Small intestine (tissue), 7 donors: ENCODE measurements around the gene LEKR1. TPM values are rescaled to one million over a fixed set of nuclear protein-coding genes. Genes with fewer than 3 reads are reported as not detected.

Experiments
- DNase-seq, 2 donors: peaks; one replicate each; pipeline versions ENCODE4 v3.0.0 to v3.0.0-alpha.2; 2013
- FAIRE-seq: peaks from 2 replicates; lab custom pipeline; 2012; peaks lifted over from hg19 to GRCh38; lab: Jason Lieb, UNC
- H3K27ac ChIP-seq, 3 donors: one replicate each; pipeline ENCODE4 v1.5.1; 2013; ENCODE audit warnings: low read length in 2 of 3, mild to moderate bottlenecking in 2 of 3, control low read depth in 1 of 3, inconsistent platforms in 1 of 3, low read depth in 1 of 3, moderate library complexity in 1 of 3
- H3K27me3 ChIP-seq, 3 donors: one replicate each; pipeline ENCODE4 v1.6.1; 2013; ENCODE audit warnings: low read length in 3 of 3, inconsistent platforms in 1 of 3; ENCODE audit not compliant: control insufficient read depth in 3 of 3, insufficient read depth in 3 of 3
- H3K36me3 ChIP-seq, 3 donors: one replicate each; pipeline ENCODE4 v1.6.1; 2013; ENCODE audit warnings: low read length in 3 of 3, inconsistent platforms in 1 of 3, low read depth in 1 of 3, mild to moderate bottlenecking in 1 of 3, moderate library complexity in 1 of 3; ENCODE audit not compliant: control insufficient read depth in 3 of 3, insufficient read depth in 2 of 3
- H3K4me1 ChIP-seq, 3 donors: one replicate each; pipeline ENCODE4 v1.6.1; 2013; ENCODE audit warnings: low read length in 2 of 3, inconsistent platforms in 1 of 3, low read depth in 1 of 3, mild to moderate bottlenecking in 1 of 3, moderate library complexity in 1 of 3; ENCODE audit not compliant: control insufficient read depth in 3 of 3, insufficient read depth in 2 of 3
- H3K4me3 ChIP-seq, 3 donors: one replicate each; pipeline ENCODE4 v1.5.1; 2013; ENCODE audit warnings: low read length in 3 of 3, control low read depth in 1 of 3, inconsistent platforms in 1 of 3, low read depth in 1 of 3, mild to moderate bottlenecking in 1 of 3, moderate library complexity in 1 of 3
- H3K9me3 ChIP-seq, 2 donors: one replicate each; pipeline ENCODE4 v1.6.1; 2013; ENCODE audit warnings: low read depth in 1 of 2, low read length in 1 of 2; ENCODE audit not compliant: control insufficient read depth in 2 of 2, insufficient read depth in 1 of 2
- WGBS, 3 donors: extraction: QIAGEN DNeasy Blood & Tissue Kit; methylation state at CpG; one replicate each; pipeline ENCODE4 v1.1.7; 2013; 5-methylcytosine and 5-hydroxymethylcytosine counted together
- polyA plus RNA-seq, 4 donors: library from polyadenylated mRNA; stranded (reverse) in 3 of 4; unstranded in 1 of 4; fragments of 200-250 nt in 3 of 4; fragments of 120-200 nt in 1 of 4; gene quantifications; one replicate each; pipeline versions ENCODE4 v1.2.1 to v1.2.3, GENCODE V29; 2013
- donor health status: healthy with polysubstance abuse.
- donor health status: control.
- donor health status: control.
- donor health status: Bipolar disorder and iron deficiency.
- donor health status: healthy.

The LEKR1 gene
- polyA plus RNA-seq, 4 donors = 0.63 to 2.5 TPM; not detected in 2

GRCh38 chr3:156997351-156997750 is 171.2 kb downstream of the LEKR1 start:
- FAIRE-seq (no peak), DNase-seq (no peak)
- H3K27me3 ChIP-seq = no peaks in the 10 kb centered on the region
- H3K4me1 ChIP-seq = peaks cover 0 to 5% (median 0%) of the 10 kb centered on the region in 3 donors
- no peaks in the 10 kb centered on the region for H3K9me3 ChIP-seq
- no peak overlapping the region for H3K4me3 ChIP-seq
- H3K27ac ChIP-seq = no peak overlapping the region
- H3K36me3 ChIP-seq = no peaks in the 10 kb centered on the region

- H3K27ac ChIP-seq = no peak overlapping the region
- peaks cover 0 to 5% (median 0%) of the 10 kb centered on the region in 3 donors for H3K4me1 ChIP-seq
- no peak overlapping the region for H3K4me3 ChIP-seq
- H3K27me3 ChIP-seq = no peaks in the 10 kb centered on the region
- peaks cover 0 to 3% of the 10 kb centered on the region in 2 donors for H3K9me3 ChIP-seq
- 71 to 76% (median 72%) methylated on average over 2 of the region's 2 CpGs for WGBS, 3 donors
- DNase-seq = no peak
- H3K36me3 ChIP-seq = no peaks in the 10 kb centered on the region
- FAIRE-seq = no peak
These were observed 175.2 kb downstream of the LEKR1 start for GRCh38 chr3:157001221-157001957.

GRCh38 chr3:157021679-157022078 is 195.5 kb downstream of the LEKR1 start:
- Histone ChIP-seq H3K36me3 (no peaks in the 10 kb centered on the region), H3K27ac (no peak overlapping the region), H3K9me3 (no peaks in the 10 kb centered on the region), H3K4me3 (no peak overlapping the region), H3K27me3 (no peaks in the 10 kb centered on the region), H3K4me1 (no peaks in the 10 kb centered on the region)
- no peak for DNase-seq
- FAIRE-seq = no peak

GRCh38 chr3:157023226-157023625 is 197.1 kb downstream of the LEKR1 start:
- FAIRE-seq = no peak
- DNase-seq = no peak

GRCh38 chr3:157026091-157026490 is 199.9 kb downstream of the LEKR1 start:
- no peak overlapping the region for H3K27ac ChIP-seq
- H3K27me3 ChIP-seq = no peaks in the 10 kb centered on the region
- no peaks in the 10 kb centered on the region for H3K9me3 ChIP-seq
- no peaks in the 10 kb centered on the region for H3K4me1 ChIP-seq
- FAIRE-seq (no peak), DNase-seq (no peak)
- no peak overlapping the region for H3K4me3 ChIP-seq
- H3K36me3 ChIP-seq = no peaks in the 10 kb centered on the region
- WGBS, 3 donors = 67 to 95% (median 75%) methylated on average over 1 of the region's 1 CpG

More at GRCh38 chr3:157023226-157023625, 197.1 kb downstream of the LEKR1 start:
- H3K4me3 ChIP-seq = no peak overlapping the region
- no peak overlapping the region for H3K27ac ChIP-seq
- H3K36me3 ChIP-seq = no peaks in the 10 kb centered on the region
- H3K4me1 ChIP-seq = no peaks in the 10 kb centered on the region
- H3K9me3 ChIP-seq = no peaks in the 10 kb centered on the region
- H3K27me3 ChIP-seq = no peaks in the 10 kb centered on the region

GRCh38 chr3:157027861-157028745 is 201.9 kb downstream of the LEKR1 start:
- FAIRE-seq = no peak
- no peaks in the 10 kb centered on the region for H3K4me1 ChIP-seq
- H3K27me3 ChIP-seq = no peaks in the 10 kb centered on the region
- no peak for DNase-seq
- H3K27ac ChIP-seq = no peak overlapping the region
- H3K4me3 ChIP-seq = no peak overlapping the region
- H3K36me3 ChIP-seq = no peaks in the 10 kb centered on the region
- H3K9me3 ChIP-seq = no peaks in the 10 kb centered on the region
- 56 to 74% (median 66%) methylated on average over 7 of the region's 7 CpGs for WGBS, 3 donors

GRCh38 chr3:157029365-157029790 is 203.2 kb downstream of the LEKR1 start:
- DNase-seq = no peak
- 77 to 89% (median 79%) methylated on average over 3 of the region's 3 CpGs for WGBS, 3 donors
- no peaks in the 10 kb centered on the region for H3K36me3 ChIP-seq
- no peak overlapping the region for H3K27ac ChIP-seq
- no peaks in the 10 kb centered on the region for H3K27me3 ChIP-seq
- H3K9me3 ChIP-seq = no peaks in the 10 kb centered on the region
- no peak for FAIRE-seq
- no peaks in the 10 kb centered on the region for H3K4me1 ChIP-seq
- no peak overlapping the region for H3K4me3 ChIP-seq

- Histone ChIP-seq H3K4me1 (no peaks in the 10 kb centered on the region), H3K4me3 (no peak overlapping the region), H3K27me3 (no peaks in the 10 kb centered on the region), H3K36me3 (no peaks in the 10 kb centered on the region), H3K9me3 (no peaks in the 10 kb centered on the region), H3K27ac (no peak overlapping the region)
- 68 to 77% (median 73%) methylated on average over 4 of the region's 4 CpGs for WGBS, 3 donors
- DNase-seq = no peak
- FAIRE-seq = no peak
These were observed 204.6 kb downstream of the LEKR1 start for GRCh38 chr3:157030712-157031111.
